Transverse colon (tissue), 4 donors: Measurements from ENCODE around the gene CCDC43.

Source experiments
- CTCF ChIP-seq, 5 experiments: fragments of 200-600 bp in 3 of 5; fragments of 450-650 bp in 2 of 5; sonication (generic) in 3 of 5; IDR thresholded peaks; 1 replicate in 2 of 5; 2 replicates in 3 of 5; pipeline ENCODE4 v1.5.1; 2016 to 2017; ENCODE audit warnings: antibody characterized with exemption in 5 of 5, inconsistent platforms in 3 of 5, mild to moderate bottlenecking in 2 of 5, moderate library complexity in 1 of 5
- EP300 ChIP-seq: sonication (generic); formaldehyde crosslinking; IDR thresholded peaks from one replicate; pipeline ENCODE4 v1.6.1; 2017; ENCODE audit warnings: antibody characterized with exemption, low read depth
- POLR2A ChIP-seq: fragments of 450-650 bp; IDR thresholded peaks from one replicate; pipeline ENCODE4 v1.6.1; 2016; ENCODE audit warnings: antibody characterized with exemption, mild to moderate bottlenecking, moderate library complexity
- POLR2AphosphoS5 ChIP-seq, 3 donors: sonication (generic); formaldehyde crosslinking; IDR thresholded peaks; one replicate each; pipeline ENCODE4 v1.6.1; 2016; ENCODE audit warnings: antibody characterized with exemption in 3 of 3

- TF ChIP-seq POLR2A = no peak
- no peak for TF ChIP-seq CTCF (IDR thresholded peaks at IDR 0.05)
- no peak for TF ChIP-seq POLR2AphosphoS5 (IDR thresholded peaks at IDR 0.05)
- TF ChIP-seq EP300 = no peak
Observed at GRCh38 chr17:44648963-44649362, 40.6 kb downstream of the CCDC43 start.
